Neuronal stem cell (in vitro differentiated cells): Measurements from ENCODE around the gene PLD1.
A peak's percentile ranks its signal among the peaks of the same experiment; 100 is the strongest.

Source experiments
- DNase-seq: peaks from one replicate; pipeline ENCODE4 v3.0.0-alpha.2; 2013; ENCODE audit warnings: low spot score
- H2AFZ ChIP-seq: one replicate; pipeline ENCODE4 v1.6.1; 2013; ENCODE audit warnings: mild to moderate bottlenecking, low read length, inconsistent platforms
- H2AK5ac ChIP-seq: 2 replicates; pipeline ENCODE4 v1.6.1; 2013; ENCODE audit warnings: low read depth, mild to moderate bottlenecking, inconsistent platforms, low read length, moderate library complexity, mixed read lengths
- H2BK120ac ChIP-seq: 2 replicates; pipeline ENCODE4 v1.6.1; 2013; ENCODE audit warnings: low read depth, mild to moderate bottlenecking, inconsistent platforms, low read length, moderate library complexity, mixed read lengths
- H2BK12ac ChIP-seq: one replicate; pipeline ENCODE4 v1.6.1; 2013; ENCODE audit warnings: low read length, inconsistent platforms
- H2BK15ac ChIP-seq: 2 replicates; pipeline ENCODE4 v1.6.1; 2013; ENCODE audit warnings: mild to moderate bottlenecking, low read length, inconsistent platforms, mixed read lengths
- H2BK5ac ChIP-seq: one replicate; pipeline ENCODE4 v1.6.1; 2013; ENCODE audit warnings: inconsistent platforms, mild to moderate bottlenecking, low read length, moderate library complexity
- H3K14ac ChIP-seq: one replicate; pipeline ENCODE4 v1.6.1; 2013; ENCODE audit warnings: low read length, inconsistent platforms
- H3K18ac ChIP-seq: 2 replicates; pipeline ENCODE4 v1.6.1; 2013; ENCODE audit warnings: low read length, inconsistent platforms
- H3K23ac ChIP-seq: 2 replicates; pipeline ENCODE4 v1.6.1; 2013; ENCODE audit warnings: low read depth, mild to moderate bottlenecking, mixed read lengths, low read length, inconsistent platforms; ENCODE audit not compliant: poor library complexity
- H3K27ac ChIP-seq: replicated peaks from 3 replicates; pipeline ENCODE4 v1.5.1; 2013; ENCODE audit warnings: low read length, inconsistent platforms
- H3K27me3 ChIP-seq, 3 experiments: 2 replicates each; pipeline ENCODE4 v1.6.1; 2013; ENCODE audit warnings: low read length in 3 of 3, mild to moderate bottlenecking in 2 of 3, inconsistent platforms in 1 of 3, low read depth in 1 of 3, mixed read lengths in 1 of 3, moderate library complexity in 1 of 3; ENCODE audit not compliant: control insufficient read depth in 3 of 3, insufficient read depth in 3 of 3
- H3K36me3 ChIP-seq, 2 donors: replicated peaks in 1 of 2; 2 replicates each; pipeline ENCODE4 v1.6.1; 2013; ENCODE audit warnings: low read length in 2 of 2; ENCODE audit not compliant: control insufficient read depth in 2 of 2, insufficient read depth in 2 of 2
- H3K4ac ChIP-seq: 2 replicates; pipeline ENCODE4 v1.6.1; 2013; ENCODE audit warnings: inconsistent platforms, mild to moderate bottlenecking, low read length, moderate library complexity
- H3K4me1 ChIP-seq, 2 donors: 1 replicate in 1 of 2; 2 replicates in 1 of 2; pipeline ENCODE4 v1.6.1; 2013; ENCODE audit warnings: low read length in 2 of 2, low read depth in 1 of 2; ENCODE audit not compliant: control insufficient read depth in 2 of 2, insufficient read depth in 1 of 2
- H3K4me2 ChIP-seq: one replicate; pipeline ENCODE4 v1.6.1; 2013; ENCODE audit warnings: mild to moderate bottlenecking, low read length, inconsistent platforms; ENCODE audit not compliant: insufficient read depth, poor library complexity, severe bottlenecking
- H3K4me3 ChIP-seq, 2 donors: 2 replicates each; pipeline ENCODE4 v1.5.1; 2013; ENCODE audit warnings: low read length in 2 of 2, mild to moderate bottlenecking in 2 of 2, inconsistent platforms in 1 of 2, moderate library complexity in 1 of 2
- H3K79me1 ChIP-seq: one replicate; pipeline ENCODE4 v1.6.1; 2013; ENCODE audit warnings: low read depth, mild to moderate bottlenecking, inconsistent platforms, low read length, moderate library complexity
- H3K9ac ChIP-seq: one replicate; pipeline ENCODE4 v1.6.1; 2013; ENCODE audit warnings: mild to moderate bottlenecking, low read depth, low read length, inconsistent platforms; ENCODE audit not compliant: poor library complexity
- H3K9me3 ChIP-seq, 2 donors: replicated peaks in 1 of 2; 2 replicates each; pipeline versions ENCODE3 to v1.6.1; 2013; ENCODE audit warnings: low read length in 2 of 2, mild to moderate bottlenecking in 2 of 2, inconsistent platforms in 1 of 2, low read depth in 1 of 2, mixed read lengths in 1 of 2, moderate library complexity in 1 of 2; ENCODE audit not compliant: control insufficient read depth in 2 of 2, insufficient read depth in 1 of 2
- H4K8ac ChIP-seq: one replicate; pipeline ENCODE4 v1.6.1; 2013; ENCODE audit warnings: low read depth, mild to moderate bottlenecking, inconsistent platforms, low read length, moderate library complexity
- H4K91ac ChIP-seq: one replicate; pipeline ENCODE4 v1.6.1; 2013; ENCODE audit warnings: low read length, low read depth, mild to moderate bottlenecking, inconsistent platforms; ENCODE audit not compliant: poor library complexity
- WGBS, 2 donors: extraction: QIAGEN DNeasy Blood & Tissue Kit; methylation state at CpG; one replicate each; pipeline ENCODE4 v1.1.7; 2013; ENCODE audit warnings: missing lambda C conversion rate in 2 of 2, mixed read lengths in 1 of 2; ENCODE audit not compliant: insufficient read length in 2 of 2, insufficient replicate concordance in 1 of 2; ENCODE audit errors: extremely low coverage in 2 of 2; 5-methylcytosine and 5-hydroxymethylcytosine counted together

PLD1 gene

DNA sequence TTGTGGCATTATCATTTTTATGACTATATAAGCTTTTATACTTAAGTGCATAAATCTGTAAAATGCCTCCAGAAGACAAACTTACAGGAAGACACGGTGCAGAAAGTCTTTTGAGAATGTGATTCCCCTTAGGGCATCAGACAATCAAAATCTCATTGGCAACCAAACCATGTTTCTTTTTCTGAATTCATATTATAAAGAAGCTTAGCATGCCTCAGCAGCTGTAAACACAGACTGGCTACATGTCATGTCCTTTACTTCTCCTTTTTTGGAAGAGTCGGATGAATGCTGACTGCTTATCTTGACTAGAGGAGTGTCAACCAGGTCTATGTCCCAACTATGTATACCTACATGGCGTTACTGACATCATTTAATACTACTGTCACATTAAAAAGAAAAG, 150.1 kb downstream of the PLD1 start:
- no peak overlapping the region for H4K8ac ChIP-seq
- no peak overlapping the region for H2BK5ac ChIP-seq
- H3K79me1 ChIP-seq = no peaks in the 10 kb centered on the region
- no peak overlapping the region for H3K4me2 ChIP-seq
- DNase-seq = no peak
- H3K4me1 ChIP-seq = no peaks in the 10 kb centered on the region
- H3K4me3 ChIP-seq = no peak overlapping the region
- H2BK15ac ChIP-seq = no peak overlapping the region
- no peak overlapping the region for H3K4ac ChIP-seq
- no peak overlapping the region for H3K27ac ChIP-seq
- H3K9ac ChIP-seq = no peak overlapping the region
- no peaks in the 10 kb centered on the region for H3K36me3 ChIP-seq
- H2BK12ac ChIP-seq = no peak overlapping the region
- H3K14ac ChIP-seq = no peak overlapping the region
- no peak overlapping the region for H2AK5ac ChIP-seq
- no peak overlapping the region for H3K18ac ChIP-seq
- H3K23ac ChIP-seq = no peak overlapping the region
- H3K9me3 ChIP-seq = no peaks in the 10 kb centered on the region
- no peak overlapping the region for H2BK120ac ChIP-seq
- no peaks in the 10 kb centered on the region for H3K27me3 ChIP-seq
- WGBS, 2 donors = no CpG with 5 or more reads among the region's 3 CpGs
- H4K91ac ChIP-seq = no peak overlapping the region
- H2AFZ ChIP-seq = no peak overlapping the region

GRCh38 chr3:171658841-171659240, 151.4 kb downstream of the PLD1 start:
- Histone ChIP-seq H3K36me3 (no peaks in the 10 kb centered on the region), H3K23ac (no peak overlapping the region), H3K4ac (no peak overlapping the region), H3K4me3 (no peak overlapping the region), H4K91ac (no peak overlapping the region), H3K9me3 (no peaks in the 10 kb centered on the region), H4K8ac (no peak overlapping the region), H3K9ac (no peak overlapping the region), H3K4me1 (no peaks in the 10 kb centered on the region), H3K27ac (no peak overlapping the region), H2BK12ac (no peak overlapping the region), H3K14ac (no peak overlapping the region), H3K79me1 (no peaks in the 10 kb centered on the region), H3K4me2 (no peak overlapping the region), H2AK5ac (no peak overlapping the region), H3K18ac (no peak overlapping the region), H3K27me3 (no peaks in the 10 kb centered on the region), H2BK5ac (no peak overlapping the region), H2BK120ac (no peak overlapping the region), H2BK15ac (no peak overlapping the region), H2AFZ (no peak overlapping the region)
- no peak for DNase-seq
- WGBS, 2 donors = no CpG with 5 or more reads among the region's 3 CpGs

DNA sequence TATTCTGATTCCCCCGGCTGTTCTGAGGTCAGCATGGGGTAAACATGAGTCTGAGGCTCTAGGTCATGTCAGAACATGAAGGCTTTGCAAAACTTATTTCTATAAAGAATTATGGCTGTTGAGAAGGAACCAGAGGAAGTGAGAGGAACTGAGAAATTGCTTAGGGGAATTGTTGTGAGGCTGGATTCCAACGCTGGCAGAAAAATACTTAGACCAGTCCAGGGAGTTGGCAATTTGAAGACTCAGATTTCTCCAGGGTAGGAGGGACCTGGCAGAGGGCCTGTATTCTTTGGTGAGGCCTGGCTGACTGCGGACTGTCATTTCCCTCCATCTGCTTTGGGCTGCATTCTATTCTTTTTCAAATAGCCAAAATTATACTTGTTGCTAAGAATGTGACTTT, 155.5 kb downstream of the PLD1 start:
- no peak overlapping the region for H2BK5ac ChIP-seq
- no peak overlapping the region for H2AK5ac ChIP-seq
- no peak overlapping the region for H3K18ac ChIP-seq
- no peak overlapping the region for H4K91ac ChIP-seq
- H3K27ac ChIP-seq = no peak overlapping the region
- no peak overlapping the region for H3K23ac ChIP-seq
- no peak overlapping the region for H2BK120ac ChIP-seq
- H2AFZ ChIP-seq = peak overlapping the region; percentile 65
- H3K9me3 ChIP-seq = no peaks in the 10 kb centered on the region
- no peaks in the 10 kb centered on the region for H3K79me1 ChIP-seq
- no peak overlapping the region for H3K9ac ChIP-seq
- no peak overlapping the region for H3K4me2 ChIP-seq
- no peak overlapping the region for H2BK12ac ChIP-seq
- H3K4me1 ChIP-seq = no peaks in the 10 kb centered on the region
- no peak overlapping the region for H3K14ac ChIP-seq
- H3K27me3 ChIP-seq = no peaks in the 10 kb centered on the region
- H3K4me3 ChIP-seq = no peak overlapping the region
- H2BK15ac ChIP-seq = no peak overlapping the region
- no peak overlapping the region for H4K8ac ChIP-seq
- DNase-seq = no peak
- no CpG with 5 or more reads among the region's 3 CpGs for WGBS, 2 donors
- H3K4ac ChIP-seq = no peak overlapping the region
- H3K36me3 ChIP-seq = no peaks in the 10 kb centered on the region

GRCh38 chr3:171654326-171654725, 156.0 kb downstream of the PLD1 start:
- no peak overlapping the region for H2BK12ac ChIP-seq
- H3K4ac ChIP-seq = no peak overlapping the region
- peak overlapping the region; percentile 65 for H2AFZ ChIP-seq
- no peaks in the 10 kb centered on the region for H3K36me3 ChIP-seq
- H3K9me3 ChIP-seq = no peaks in the 10 kb centered on the region
- H3K4me2 ChIP-seq = no peak overlapping the region
- no peaks in the 10 kb centered on the region for H3K79me1 ChIP-seq
- H3K4me1 ChIP-seq = no peaks in the 10 kb centered on the region
- H2BK15ac ChIP-seq = no peak overlapping the region
- H2BK5ac ChIP-seq = no peak overlapping the region
- H3K14ac ChIP-seq = no peak overlapping the region
- no peak overlapping the region for H4K8ac ChIP-seq
- no peak overlapping the region for H3K4me3 ChIP-seq
- H3K9ac ChIP-seq = no peak overlapping the region
- no peak overlapping the region for H3K18ac ChIP-seq
- no peak overlapping the region for H3K27ac ChIP-seq
- no peak overlapping the region for H2AK5ac ChIP-seq
- H3K23ac ChIP-seq = no peak overlapping the region
- WGBS, 2 donors = no CpG with 5 or more reads among the region's 1 CpG
- no peak overlapping the region for H4K91ac ChIP-seq
- H2BK120ac ChIP-seq = no peak overlapping the region
- no peak for DNase-seq
- no peaks in the 10 kb centered on the region for H3K27me3 ChIP-seq
